Ovary (tissue), 9 donors: ENCODE data around the gene KCNV2. TPM values are rescaled to one million over a fixed set of nuclear protein-coding genes. Genes with fewer than 3 reads are reported as not detected.

Experiments
- DNase-seq, 5 donors: peaks; one replicate each; pipeline ENCODE4 v3.0.0-alpha.2; 2019 to 2020
- H3K27ac ChIP-seq, 2 donors: fragments of 200-600 bp; one replicate each; pipeline versions ENCODE4 v1.5.1 to v1.8.0; 2019 to 2022
- H3K27me3 ChIP-seq: fragments of 200-600 bp; one replicate; pipeline ENCODE4 v1.8.0; 2022
- H3K36me3 ChIP-seq: fragments of 200-600 bp; sonication (generic); one replicate; pipeline ENCODE4 v1.5.1; 2019
- H3K4me1 ChIP-seq: one replicate; pipeline ENCODE4 v1.8.1; 2013; ENCODE audit warnings: mild to moderate bottlenecking, moderate library complexity; ENCODE audit not compliant: insufficient read depth
- H3K4me3 ChIP-seq: fragments of 200-600 bp; sonication (generic); one replicate; pipeline ENCODE4 v1.5.1; 2017
- H3K9me3 ChIP-seq, 2 donors: fragments of 200-600 bp in 1 of 2; sonication (generic) in 1 of 2; one replicate each; pipeline versions ENCODE4 v1.5.1 to v1.8.1; 2013 to 2019; ENCODE audit warnings: mild to moderate bottlenecking in 1 of 2, moderate library complexity in 1 of 2
- CTCF ChIP-seq, 3 donors: fragments of 450-650 bp in 2 of 3; fragments of 200-600 bp in 1 of 3; IDR thresholded peaks; one replicate each; pipeline versions ENCODE4 v1.5.1 to v1.8.0; 2016 to 2022; ENCODE audit warnings: antibody characterized with exemption in 3 of 3, mild to moderate bottlenecking in 1 of 3
- EP300 ChIP-seq: sonication (generic); formaldehyde crosslinking; IDR thresholded peaks from one replicate; pipeline ENCODE4 v1.6.1; 2017; ENCODE audit warnings: antibody characterized with exemption
- POLR2A ChIP-seq: fragments of 450-650 bp; IDR thresholded peaks from one replicate; pipeline ENCODE4 v1.6.1; 2017; ENCODE audit warnings: antibody characterized with exemption, mild to moderate bottlenecking, moderate library complexity
- WGBS, 3 donors: extraction: QIAGEN DNeasy Blood & Tissue Kit in 1 of 3; methylation state at CpG; one replicate each; pipeline versions ENCODE4 v1.1.5 to v1.1.7; 2013 to 2017; 5-methylcytosine and 5-hydroxymethylcytosine counted together
- intact Hi-C, 4 donors: fragments of 100-400 bp; cut with DNase I; formaldehyde crosslinking; loops; one replicate each; pipeline versions ENCODE4 v1.11.0 to v1.15.1; 2022 to 2023
- polyA plus RNA-seq, 2 donors: library from polyadenylated mRNA; stranded (reverse); fragments of 200-250 nt in 1 of 2; fragments of 350-450 nt in 1 of 2; fragmentation: Illumina TruSeq in 1 of 2; extraction: RNeasy Lipid Tissue Mini Kit (QIAGEN cat#74804) in 1 of 2; gene quantifications; one replicate each; pipeline ENCODE4 v1.2.3, GENCODE V29; 2013 to 2014
- total RNA-seq, 7 donors: library from RNA; depleted of rRNA in 2 of 7; stranded (reverse); fragments of >200 nt in 2 of 7; fragmentation: NEBNext Ultra II Directional in 3 of 7; extraction: Animal tissue kit (Norgen Biotek cat#: 25700) in 3 of 7; gene quantifications; one replicate each; pipeline versions ENCODE4 v1.1.0 to v1.2.4, GENCODE V29; 2016 to 2023
- donor health status: DM: no; HTN: no; CAD: no; lungs with moderate emphysema.
- donor health status: DM: no; HTN: no; CAD: no.
- donor health status: Bipolar disorder and iron deficiency.
- donor health status: DM: yes; HTN: yes; CAD: no.
- donor health status: DM: no; HTN: no; CAD: no.
- donor health status: DM: yes; HTN: yes; CAD: no.

The KCNV2 gene
- total and polyA plus RNA-seq, 9 donors = not detected

DNA sequence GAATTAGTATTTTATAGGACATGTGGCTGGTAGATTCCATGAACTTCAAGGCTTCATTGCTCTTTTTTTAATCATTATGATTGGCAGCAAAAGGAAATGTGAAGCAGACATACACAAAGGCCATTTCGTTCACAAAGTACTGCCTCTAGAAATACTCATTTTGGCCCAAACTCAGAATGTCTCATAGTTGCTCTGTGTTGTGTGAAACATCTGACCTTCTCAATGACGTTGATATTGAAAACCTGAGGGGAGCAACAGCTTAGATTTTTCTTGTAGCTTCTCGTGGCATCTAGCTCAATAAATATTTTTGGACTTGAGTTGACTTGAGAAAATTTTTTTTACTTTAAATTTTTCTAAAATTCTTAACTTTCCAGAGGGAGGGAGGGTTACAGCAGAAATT lies 12.4 kb downstream of the KCNV2 start:
- TF ChIP-seq EP300 = no peak
- Histone ChIP-seq H3K9me3 (no peaks in the 10 kb centered on the region), H3K4me1 (peaks cover 13% of the 10 kb centered on the region), H3K27me3 (no peaks in the 10 kb centered on the region), H3K4me3 (no peak overlapping the region), H3K36me3 (no peaks in the 10 kb centered on the region), H3K27ac (peak overlapping the region in 1 of 2 donors; percentile 78)
- intact Hi-C loops = loop anchor here in 2 of 4 donors (5.0 to 10.0 kb wide), 3 partner anchors 107 to 307 kb away; partner anchors contain the start of gene VLDLR (in 1 of the 2)
- 11 to 13% (median 11%) methylated on average over 3 of the region's 3 CpGs for WGBS, 3 donors
- no peak for DNase-seq

DNA sequence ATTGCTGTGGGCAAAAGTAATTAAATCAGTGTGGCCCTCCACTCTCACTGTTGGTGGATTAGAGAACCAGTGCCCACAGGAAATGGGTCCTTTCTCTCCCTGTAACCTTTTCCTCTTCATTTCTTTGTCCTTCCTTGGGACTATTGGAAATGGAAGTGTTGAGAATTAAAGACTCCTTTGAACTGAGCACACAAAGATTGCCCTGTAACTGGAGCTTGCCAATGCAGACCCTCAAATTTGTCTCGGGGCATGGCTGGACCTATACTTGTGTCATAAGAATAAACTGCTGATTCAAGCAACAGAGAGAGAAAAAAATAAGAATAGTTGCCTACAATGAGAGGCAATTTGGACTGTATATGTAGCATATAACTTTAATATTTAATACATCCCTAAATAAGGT lies 13.7 kb downstream of the KCNV2 start:
- Histone ChIP-seq H3K27me3 (no peaks in the 10 kb centered on the region), H3K27ac (peak overlapping the region in 1 of 2 donors; percentile 78), H3K4me3 (no peak overlapping the region), H3K4me1 (peaks cover 13% of the 10 kb centered on the region), H3K9me3 (no peaks in the 10 kb centered on the region), H3K36me3 (no peaks in the 10 kb centered on the region)
- no peak for DNase-seq
- intact Hi-C loops = no loop called here
- TF ChIP-seq CTCF (IDR thresholded peaks at IDR 0.05) (no peak), POLR2A (no peak), EP300 (no peak)
- WGBS, 3 donors = 95 to 100% (median 96%) methylated on average over 1 of the region's 1 CpG

- DNase-seq = no peak
- Histone ChIP-seq H3K9me3 (no peaks in the 10 kb centered on the region), H3K4me1 (peaks cover 13% of the 10 kb centered on the region), H3K27me3 (no peaks in the 10 kb centered on the region), H3K4me3 (no peak overlapping the region), H3K36me3 (no peaks in the 10 kb centered on the region), H3K27ac (no peak overlapping the region)
- TF ChIP-seq CTCF (IDR thresholded peaks at IDR 0.05) = no peak
- no peak for TF ChIP-seq EP300
- TF ChIP-seq POLR2A = no peak
- 33 to 37% (median 35%) methylated on average over 4 of the region's 4 CpGs for WGBS, 3 donors
- intact Hi-C loops = no loop called here
Measured at GRCh38 chr9:2732492-2732891, 15.2 kb downstream of the KCNV2 start.

GRCh38 chr9:2740616-2741015 lies 23.3 kb downstream of the KCNV2 start:
- Histone ChIP-seq H3K4me1 (peaks cover 4% of the 10 kb centered on the region), H3K36me3 (no peaks in the 10 kb centered on the region), H3K27me3 (no peaks in the 10 kb centered on the region), H3K9me3 (no peaks in the 10 kb centered on the region), H3K27ac (peak overlapping the region in 1 of 2 donors; percentile 60), H3K4me3 (no peak overlapping the region)
- intact Hi-C loops = loop anchor here in 1 of 4 donors (10.0 kb wide), 1 partner anchor 74 kb away; no protein-coding TSS in a partner anchor
- DNase-seq = no peak
- TF ChIP-seq CTCF (IDR thresholded peaks at IDR 0.05) (no peak), POLR2A (no peak), EP300 (no peak)

GRCh38 chr9:2741441-2742158 lies 24.3 kb downstream of the KCNV2 start:
- TF ChIP-seq POLR2A = no peak
- TF ChIP-seq CTCF (IDR thresholded peaks at IDR 0.05) = no peak
- no peak for TF ChIP-seq EP300
- H3K27ac ChIP-seq = peak overlapping the region in 1 of 2 donors; percentile 60
- DNase-seq = peak in 4 of 5 donors; percentile 34 to 39 (median 35)
- no peaks in the 10 kb centered on the region for H3K36me3 ChIP-seq
- no peak overlapping the region for H3K4me3 ChIP-seq
- no peaks in the 10 kb centered on the region for H3K9me3 ChIP-seq
- 27 to 44% (median 33%) methylated on average over 6 of the region's 6 CpGs for WGBS, 3 donors
- peaks cover 4% of the 10 kb centered on the region for H3K4me1 ChIP-seq
- H3K27me3 ChIP-seq = no peaks in the 10 kb centered on the region
- intact Hi-C loops = loop anchor here in 1 of 4 donors (10.0 kb wide), 1 partner anchor 73 kb away; no protein-coding TSS in a partner anchor
